OCI-LY1 (cell line): ENCODE measurements around the gene HYAL3.

ENCODE experiments used
- H2AFZ ChIP-seq: fragments of 200-600 bp; sonication (generic), shearing (Covaris generic); 2 replicates; pipeline ENCODE4 v1.6.0; 2014; ENCODE audit warnings: antibody characterized with exemption, mild to moderate bottlenecking, low read length
- H3F3A ChIP-seq: fragments of 200-600 bp; sonication (generic), shearing (Covaris generic); 2 replicates; pipeline ENCODE4 v1.6.0; 2014; ENCODE audit warnings: mild to moderate bottlenecking, antibody characterized with exemption, low read length, moderate library complexity; ENCODE audit not compliant: insufficient read depth
- H3K27ac ChIP-seq: fragments of 200-600 bp; sonication (generic); 2 replicates; pipeline ENCODE4 v1.5.1; 2014; ENCODE audit warnings: low read length, mixed run types, mild to moderate bottlenecking, low read depth; ENCODE audit not compliant: poor library complexity, severe bottlenecking
- H3K27me3 ChIP-seq: fragments of 200-600 bp; sonication (generic); 2 replicates; pipeline ENCODE4 v1.6.0; 2014; ENCODE audit warnings: antibody characterized with exemption, mild to moderate bottlenecking, low read length, moderate library complexity; ENCODE audit not compliant: insufficient read depth
- H3K36me3 ChIP-seq: fragments of 200-600 bp; sonication (generic); 2 replicates; pipeline ENCODE4 v1.6.1; 2014; ENCODE audit warnings: mild to moderate bottlenecking, antibody characterized with exemption, low read length, moderate library complexity, mixed read lengths; ENCODE audit not compliant: insufficient read depth
- H3K4me1 ChIP-seq: fragments of 200-600 bp; sonication (generic); 2 replicates; pipeline ENCODE4 v1.5.1; 2014; ENCODE audit warnings: mild to moderate bottlenecking, low read length, moderate library complexity; ENCODE audit not compliant: insufficient read depth, severe bottlenecking
- H3K4me2 ChIP-seq: fragments of 200-600 bp; sonication (generic), shearing (Covaris generic); 2 replicates; pipeline ENCODE4 v1.6.1; 2014; ENCODE audit warnings: low read length
- H3K4me3 ChIP-seq: fragments of 200-600 bp; sonication (generic); 2 replicates; pipeline ENCODE4 v1.5.1; 2014; ENCODE audit warnings: low read length, low read depth, mild to moderate bottlenecking, mixed read lengths; ENCODE audit not compliant: poor library complexity, severe bottlenecking
- H3K79me2 ChIP-seq: fragments of 200-600 bp; shearing (Covaris generic); 2 replicates; pipeline ENCODE4 v1.6.1; 2016; ENCODE audit warnings: mixed run types, low read length, mixed read lengths; ENCODE audit not compliant: insufficient read depth
- H3K9ac ChIP-seq: fragments of 200-600 bp; sonication (generic), shearing (Covaris generic); 2 replicates; pipeline ENCODE4 v1.6.1; 2014; ENCODE audit warnings: mild to moderate bottlenecking, low read length, mixed read lengths
- H3K9me2 ChIP-seq: fragments of 200-600 bp; sonication (generic), shearing (Covaris generic); 2 replicates; pipeline ENCODE4 v1.6.1; 2014; ENCODE audit warnings: low read depth, mild to moderate bottlenecking, low read length, mixed read lengths
- H3K9me3 ChIP-seq: fragments of 200-600 bp; shearing (Covaris generic); 2 replicates; pipeline ENCODE4 v1.6.1; 2014; ENCODE audit warnings: low read length, mixed read lengths
- H4K20me1 ChIP-seq: fragments of 200-600 bp; sonication (generic), shearing (Covaris generic); 2 replicates; pipeline ENCODE4 v1.6.0; 2016; ENCODE audit warnings: mild to moderate bottlenecking, low read length; ENCODE audit not compliant: insufficient read depth
- CTCF ChIP-seq: fragments of 200-600 bp; sonication (generic), shearing (Covaris generic); IDR thresholded peaks from 2 replicates; pipeline ENCODE4 v1.5.1; 2017; ENCODE audit warnings: mild to moderate bottlenecking, antibody characterized with exemption, low read length, moderate library complexity, mixed read lengths
- EZH2 ChIP-seq: fragments of 200-600 bp; sonication (generic), shearing (Covaris generic); IDR thresholded peaks from 2 replicates; pipeline ENCODE4 v1.8.0; 2017; ENCODE audit warnings: borderline replicate concordance, mixed run types, mild to moderate bottlenecking, antibody characterized with exemption, low read length, moderate library complexity, mixed read lengths

The HYAL3 gene

GRCh38 chr3:50341537-50341936 lies 42.3 kb upstream of the HYAL3 start:
- Histone ChIP-seq H3K9me2 (no peaks in the 10 kb centered on the region), H3K4me2 (peak overlapping the region; percentile 76; the same call in 1 of the 2 replicates), H4K20me1 (no peaks in the 10 kb centered on the region), H3K4me3 (peak overlapping the region; percentile 58), H3K27me3 (no peaks in the 10 kb centered on the region), H2AFZ (no peak overlapping the region), H3F3A (0 out of 2 replicates have a peak, but pooled peaks cover 5% of the 10 kb centered on the region), H3K36me3 (peaks cover 3% of the 10 kb centered on the region; the same call in 1 of the 2 replicates), H3K27ac (no peak overlapping the region), H3K4me1 (peaks cover 48% of the 10 kb centered on the region), H3K79me2 (peaks cover 3% of the 10 kb centered on the region), H3K9ac (no peak overlapping the region; the same call in 1 of the 2 replicates), H3K9me3 (no peaks in the 10 kb centered on the region)
- no peak for TF ChIP-seq EZH2
- no peak for TF ChIP-seq CTCF

DNA sequence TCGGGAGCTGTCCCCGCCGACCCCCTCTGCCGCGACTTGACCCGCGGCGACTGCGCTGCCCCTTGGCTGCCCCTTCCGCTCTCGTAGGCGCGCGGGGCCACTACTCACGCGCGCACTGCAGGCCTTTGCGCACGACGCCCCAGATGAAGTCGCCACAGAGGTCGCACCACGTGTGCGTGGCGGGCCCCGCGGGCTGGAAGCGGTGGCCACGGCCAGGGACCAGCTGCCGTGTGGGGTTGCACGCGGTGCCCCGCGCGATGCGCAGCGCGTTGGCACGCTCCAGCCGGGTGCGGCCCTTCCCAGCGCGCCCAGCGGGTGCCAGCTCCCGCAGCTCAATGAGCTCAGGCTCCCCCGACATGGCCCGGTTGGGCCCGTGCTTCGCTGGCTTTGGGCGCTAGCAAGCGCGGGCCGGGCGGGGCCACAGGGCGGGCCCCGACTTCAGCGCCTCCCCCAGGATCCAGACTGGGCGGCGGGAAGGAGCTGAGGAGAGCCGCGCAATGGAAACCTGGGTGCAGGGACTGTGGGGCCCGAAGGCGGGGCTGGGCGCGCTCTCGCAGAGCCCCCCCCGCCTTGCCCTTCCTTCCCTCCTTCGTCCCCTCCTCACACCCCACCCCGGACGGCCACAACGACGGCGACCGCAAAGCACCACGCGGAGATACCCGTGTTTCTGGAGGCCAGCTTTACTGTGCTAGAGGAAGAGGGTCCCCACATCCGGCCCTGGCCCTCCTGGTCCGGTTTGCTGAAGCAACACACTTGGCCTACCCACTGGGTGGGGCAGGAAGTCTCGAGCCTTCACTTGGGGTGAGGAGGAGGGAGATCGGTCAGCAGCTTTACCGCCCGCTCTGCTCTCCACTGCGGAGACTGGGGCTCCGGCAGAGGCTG lies 41.5 kb upstream of the HYAL3 start, which contains the start of gene RASSF1:
Gene RASSF1, minus strand, starts transcription at position 389 of the 882 bp plus-strand sequence. Its CDS starts 31 bp downstream, at position 358.
- Histone ChIP-seq H3K27me3 (no peaks in the 10 kb centered on the region), H3K79me2 (peaks cover 12% of the 10 kb centered on the region), H2AFZ (no peak within 1 kb of the TSS), H3K4me3 (peak within 1 kb of the TSS; percentile 58), H4K20me1 (no peaks in the 10 kb centered on the region), H3F3A (0 out of 2 replicates have a peak, but pooled peaks cover 5% of the 10 kb centered on the region), H3K27ac (no peak within 1 kb of the TSS), H3K9ac (peak within 1 kb of the TSS; percentile 53), H3K9me3 (no peaks in the 10 kb centered on the region), H3K9me2 (no peaks in the 10 kb centered on the region), H3K36me3 (peaks cover 4% of the 10 kb centered on the region; the same call in 1 of the 2 replicates), H3K4me2 (peak within 1 kb of the TSS; percentile 76), H3K4me1 (peaks cover 52% of the 10 kb centered on the region)
- TF ChIP-seq CTCF (no peak), EZH2 (no peak)

DNA sequence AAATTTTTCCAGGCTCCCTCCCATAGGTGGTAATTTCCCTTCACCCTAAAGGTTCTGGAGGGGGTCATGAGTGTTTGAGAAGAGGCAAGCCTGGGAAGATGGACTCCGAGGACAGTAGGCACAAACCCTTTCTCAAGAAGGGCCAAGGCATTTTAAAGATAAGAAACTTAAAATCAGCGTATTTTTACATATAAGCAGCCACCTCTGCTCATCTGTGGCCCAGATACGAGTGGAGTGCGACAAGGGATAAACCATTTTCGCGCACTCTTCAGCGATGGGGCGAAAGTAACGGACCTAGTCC lies 40.9 kb upstream of the HYAL3 start:
- H3K27me3 ChIP-seq: no peaks in the 10 kb centered on the region

More for the DNA sequence above, 40.9 kb upstream of the HYAL3 start:
- H3K79me2 ChIP-seq: peaks cover 18% of the 10 kb centered on the region
- H3K4me1 ChIP-seq: peaks cover 52% of the 10 kb centered on the region
- no peak overlapping the region for H2AFZ ChIP-seq
- TF ChIP-seq CTCF: no peak
- no peaks in the 10 kb centered on the region for H3K9me2 ChIP-seq
- no peak overlapping the region for H3K27ac ChIP-seq
- H3K9me3 ChIP-seq: no peaks in the 10 kb centered on the region
- H4K20me1 ChIP-seq: no peaks in the 10 kb centered on the region
- H3K4me3 ChIP-seq: peak overlapping the region; percentile 58
- peak overlapping the region; percentile 53; the same call in 1 of the 2 replicates for H3K9ac ChIP-seq
- H3K36me3 ChIP-seq: peaks cover 4% of the 10 kb centered on the region; the same call in 1 of the 2 replicates
- H3F3A ChIP-seq: 0 out of 2 replicates have a peak, but pooled peaks cover 5% of the 10 kb centered on the region
- peak overlapping the region; percentile 76 for H3K4me2 ChIP-seq
